HepG2 (cell line): ENCODE results near the gene LY6G5B. TPM values are rescaled to one million over a fixed set of nuclear protein-coding genes. Genes with fewer than 3 reads are reported as not detected.

Source experiments
- CEBPB ChIP-seq: IDR thresholded peaks from 2 replicates; pipeline ENCODE4 v1.6.1; 2011; ENCODE audit warnings: low read depth, low read length, improper control_type of control experiment, borderline replicate concordance
- DNMT1 ChIP-seq: sonication (generic); formaldehyde crosslinking; IDR thresholded peaks from 2 replicates; pipeline ENCODE4 v1.5.1; 2020; ENCODE audit warnings: mild to moderate bottlenecking, missing genetic modification reagents
- ELF4 ChIP-seq: sonication (generic); formaldehyde crosslinking; IDR thresholded peaks from 2 replicates; pipeline ENCODE4 v1.5.0; 2020; ENCODE audit warnings: missing genetic modification reagents, mild to moderate bottlenecking, moderate library complexity, borderline replicate concordance
- HHEX ChIP-seq: IDR thresholded peaks from 2 replicates; pipeline ENCODE4 v1.6.1; 2016; ENCODE audit warnings: control low read depth
- PITX1 ChIP-seq: sonication (generic); formaldehyde crosslinking; IDR thresholded peaks from 2 replicates; pipeline ENCODE4 v1.5.1; 2020; ENCODE audit warnings: mild to moderate bottlenecking, missing genetic modification reagents
- SMARCE1 ChIP-seq: fragments of 450-650 bp; IDR thresholded peaks from 2 replicates; pipeline ENCODE4 v1.6.1; 2017; ENCODE audit warnings: borderline replicate concordance
- SP4 ChIP-seq: sonication (generic); formaldehyde crosslinking; IDR thresholded peaks from 2 replicates; pipeline ENCODE4 v1.8.1; 2023; ENCODE audit warnings: mild to moderate bottlenecking, missing genetic modification reagents
- SPEN ChIP-seq: sonication (generic); formaldehyde crosslinking; IDR thresholded peaks from 2 replicates; pipeline ENCODE4 v1.5.1; 2020; ENCODE audit warnings: low read depth, mild to moderate bottlenecking, missing genetic modification reagents
- SRF ChIP-seq: IDR thresholded peaks from 2 replicates; pipeline ENCODE4 v1.6.1; 2011; ENCODE audit warnings: mild to moderate bottlenecking, low read depth, low read length, moderate library complexity
- TERF1 ChIP-seq: sonication (generic); formaldehyde crosslinking; IDR thresholded peaks from 2 replicates; pipeline ENCODE4 v1.8.0; 2022; ENCODE audit warnings: mild to moderate bottlenecking, missing genetic modification reagents, moderate library complexity
- U2AF1 ChIP-seq: fragments of 200-400 bp; formaldehyde crosslinking; optimal IDR thresholded peaks from 2 replicates; pipeline ENCODE3; 2017; ENCODE audit warnings: mild to moderate bottlenecking, low read depth, low read length
- ZNF503 ChIP-seq: sonication (generic); formaldehyde crosslinking; IDR thresholded peaks from 2 replicates; pipeline ENCODE4 v1.4.0; 2020; ENCODE audit warnings: missing genetic modification reagents
- ZNF724P ChIP-seq: sonication (generic); formaldehyde crosslinking; IDR thresholded peaks from 2 replicates; pipeline ENCODE4 v1.8.0; 2022; ENCODE audit warnings: missing genetic modification reagents, borderline replicate concordance
- polyA plus RNA-seq, 8 experiments: library from polyadenylated mRNA; depleted of rRNA in 3 of 8; stranded (reverse) in 7 of 8; unstranded in 1 of 8; fragments of >200 nt; fragmentation: Illumina TruSeq in 4 of 8; extraction: Trizol in 4 of 8; gene quantifications; 2 replicates each; pipeline versions ENCODE4 v1.2.1 to v1.2.3, GENCODE V29; 2011 to 2016; ENCODE audit warnings: low read depth in 4 of 8, missing spikeins in 1 of 8, mixed read lengths in 1 of 8; ENCODE audit not compliant: insufficient read depth in 1 of 8
- total RNA-seq, 5 experiments: library from RNA; depleted of rRNA; stranded (reverse); fragments of >200 nt; fragmentation: Illumina TruSeq; extraction: Trizol; gene quantifications; 2 replicates each; pipeline ENCODE4 v1.2.3, GENCODE V29; 2016; ENCODE audit warnings: low read depth in 1 of 5
- TF ChIP-seq, protein P1 (sequence below): sonication (generic); formaldehyde crosslinking; IDR thresholded peaks from 2 replicates; pipeline ENCODE4 v1.5.0; 2020; ENCODE audit warnings: missing genetic modification reagents
- TF ChIP-seq, protein P2 (sequence below): sonication (generic); formaldehyde crosslinking; IDR thresholded peaks from 2 replicates; pipeline ENCODE4 v1.5.0; 2020; ENCODE audit warnings: mild to moderate bottlenecking, missing genetic modification reagents, borderline replicate concordance
- TF ChIP-seq, protein P3 (sequence below): sonication (generic); formaldehyde crosslinking; IDR thresholded peaks from 2 replicates; pipeline ENCODE4 v1.8.0; 2022; ENCODE audit warnings: missing genetic modification reagents, mild to moderate bottlenecking, moderate library complexity, borderline replicate concordance

Gene LY6G5B
- total and polyA plus RNA-seq, 2 of the 13 experiments (the other 11 are each of a cell fraction or from before 2014, with no cell fraction given): 7.8 to 15.7 TPM

DNA sequence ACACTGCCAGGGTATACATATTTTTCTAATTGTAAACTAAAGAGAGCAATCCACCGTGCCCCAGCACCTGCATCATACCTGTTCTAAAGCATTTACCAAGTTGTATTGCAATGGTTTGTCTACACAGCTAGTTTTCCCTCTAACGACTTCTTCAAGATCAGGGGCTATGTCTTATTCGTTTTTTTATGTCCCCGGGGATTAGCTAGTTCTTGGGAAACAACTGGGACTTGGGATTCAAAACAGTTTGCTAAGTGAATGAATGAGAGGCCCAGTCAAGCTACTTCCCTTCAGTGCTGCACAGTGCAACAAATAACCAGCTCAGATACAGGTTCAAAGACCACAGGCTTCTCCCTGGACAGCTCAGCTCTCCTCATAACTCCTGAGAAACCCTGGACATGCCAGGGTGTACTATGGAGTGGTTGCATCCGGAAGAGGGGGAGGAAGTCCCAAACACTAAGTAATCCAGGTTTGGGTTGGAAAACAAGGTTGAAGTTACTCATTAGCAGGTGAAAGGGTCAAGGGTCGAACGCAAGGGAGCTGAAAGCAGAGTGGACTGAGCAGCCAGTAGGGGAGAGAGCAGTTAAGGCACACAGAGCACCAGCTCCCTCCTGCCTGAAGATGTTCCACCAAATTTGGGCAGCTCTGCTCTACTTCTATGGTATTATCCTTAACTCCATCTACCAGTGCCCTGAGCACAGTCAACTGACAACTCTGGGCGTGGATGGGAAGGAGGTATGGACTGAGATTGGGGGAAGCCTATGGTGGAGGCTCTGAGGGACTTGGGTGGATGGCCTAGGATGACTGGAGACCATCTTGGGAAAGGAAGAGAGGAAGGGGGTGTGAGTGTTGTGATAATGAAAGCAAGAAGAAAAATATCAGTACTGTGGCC lies 14.2 kb upstream of the LY6G5B start, which contains the start of gene APOM (continued):
- TF ChIP-seq TERF1 (CRISPR knock-in tag): no peak
- TF ChIP-seq PITX1 (CRISPR knock-in tag): peak; percentile 99
- peak; percentile 91; the same call in 1 of the 2 replicates for TF ChIP-seq SPEN (CRISPR knock-in tag)
- peak; percentile 51 for TF ChIP-seq SRF
- peak; percentile 21; the same call in 1 of the 2 replicates for TF ChIP-seq CEBPB
- peak; percentile 71 for TF ChIP-seq SP4 (CRISPR knock-in tag)
- TF ChIP-seq ZNF724P: no peak
- TF ChIP-seq, protein P1, sequence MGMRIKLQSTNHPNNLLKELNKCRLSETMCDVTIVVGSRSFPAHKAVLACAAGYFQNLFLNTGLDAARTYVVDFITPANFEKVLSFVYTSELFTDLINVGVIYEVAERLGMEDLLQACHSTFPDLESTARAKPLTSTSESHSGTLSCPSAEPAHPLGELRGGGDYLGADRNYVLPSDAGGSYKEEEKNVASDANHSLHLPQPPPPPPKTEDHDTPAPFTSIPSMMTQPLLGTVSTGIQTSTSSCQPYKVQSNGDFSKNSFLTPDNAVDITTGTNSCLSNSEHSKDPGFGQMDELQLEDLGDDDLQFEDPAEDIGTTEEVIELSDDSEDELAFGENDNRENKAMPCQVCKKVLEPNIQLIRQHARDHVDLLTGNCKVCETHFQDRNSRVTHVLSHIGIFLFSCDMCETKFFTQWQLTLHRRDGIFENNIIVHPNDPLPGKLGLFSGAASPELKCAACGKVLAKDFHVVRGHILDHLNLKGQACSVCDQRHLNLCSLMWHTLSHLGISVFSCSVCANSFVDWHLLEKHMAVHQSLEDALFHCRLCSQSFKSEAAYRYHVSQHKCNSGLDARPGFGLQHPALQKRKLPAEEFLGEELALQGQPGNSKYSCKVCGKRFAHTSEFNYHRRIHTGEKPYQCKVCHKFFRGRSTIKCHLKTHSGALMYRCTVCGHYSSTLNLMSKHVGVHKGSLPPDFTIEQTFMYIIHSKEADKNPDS (CRISPR knock-in tag): peak; percentile 76; the same call in 1 of the 2 replicates
- no peak for TF ChIP-seq DNMT1 (CRISPR knock-in tag)
- TF ChIP-seq, protein P2, sequence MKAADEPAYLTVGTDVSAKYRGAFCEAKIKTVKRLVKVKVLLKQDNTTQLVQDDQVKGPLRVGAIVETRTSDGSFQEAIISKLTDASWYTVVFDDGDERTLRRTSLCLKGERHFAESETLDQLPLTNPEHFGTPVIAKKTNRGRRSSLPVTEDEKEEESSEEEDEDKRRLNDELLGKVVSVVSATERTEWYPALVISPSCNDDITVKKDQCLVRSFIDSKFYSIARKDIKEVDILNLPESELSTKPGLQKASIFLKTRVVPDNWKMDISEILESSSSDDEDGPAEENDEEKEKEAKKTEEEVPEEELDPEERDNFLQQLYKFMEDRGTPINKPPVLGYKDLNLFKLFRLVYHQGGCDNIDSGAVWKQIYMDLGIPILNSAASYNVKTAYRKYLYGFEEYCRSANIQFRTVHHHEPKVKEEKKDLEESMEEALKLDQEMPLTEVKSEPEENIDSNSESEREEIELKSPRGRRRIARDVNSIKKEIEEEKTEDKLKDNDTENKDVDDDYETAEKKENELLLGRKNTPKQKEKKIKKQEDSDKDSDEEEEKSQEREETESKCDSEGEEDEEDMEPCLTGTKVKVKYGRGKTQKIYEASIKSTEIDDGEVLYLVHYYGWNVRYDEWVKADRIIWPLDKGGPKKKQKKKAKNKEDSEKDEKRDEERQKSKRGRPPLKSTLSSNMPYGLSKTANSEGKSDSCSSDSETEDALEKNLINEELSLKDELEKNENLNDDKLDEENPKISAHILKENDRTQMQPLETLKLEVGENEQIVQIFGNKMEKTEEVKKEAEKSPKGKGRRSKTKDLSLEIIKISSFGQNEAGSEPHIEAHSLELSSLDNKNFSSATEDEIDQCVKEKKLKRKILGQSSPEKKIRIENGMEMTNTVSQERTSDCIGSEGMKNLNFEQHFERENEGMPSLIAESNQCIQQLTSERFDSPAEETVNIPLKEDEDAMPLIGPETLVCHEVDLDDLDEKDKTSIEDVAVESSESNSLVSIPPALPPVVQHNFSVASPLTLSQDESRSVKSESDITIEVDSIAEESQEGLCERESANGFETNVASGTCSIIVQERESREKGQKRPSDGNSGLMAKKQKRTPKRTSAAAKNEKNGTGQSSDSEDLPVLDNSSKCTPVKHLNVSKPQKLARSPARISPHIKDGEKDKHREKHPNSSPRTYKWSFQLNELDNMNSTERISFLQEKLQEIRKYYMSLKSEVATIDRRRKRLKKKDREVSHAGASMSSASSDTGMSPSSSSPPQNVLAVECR (CRISPR knock-in tag): peak; percentile 89; the same call in 1 of the 2 replicates
- TF ChIP-seq U2AF1: peak; percentile 41
- TF ChIP-seq ELF4 (CRISPR knock-in tag): peak; percentile 94
- TF ChIP-seq, protein P3, sequence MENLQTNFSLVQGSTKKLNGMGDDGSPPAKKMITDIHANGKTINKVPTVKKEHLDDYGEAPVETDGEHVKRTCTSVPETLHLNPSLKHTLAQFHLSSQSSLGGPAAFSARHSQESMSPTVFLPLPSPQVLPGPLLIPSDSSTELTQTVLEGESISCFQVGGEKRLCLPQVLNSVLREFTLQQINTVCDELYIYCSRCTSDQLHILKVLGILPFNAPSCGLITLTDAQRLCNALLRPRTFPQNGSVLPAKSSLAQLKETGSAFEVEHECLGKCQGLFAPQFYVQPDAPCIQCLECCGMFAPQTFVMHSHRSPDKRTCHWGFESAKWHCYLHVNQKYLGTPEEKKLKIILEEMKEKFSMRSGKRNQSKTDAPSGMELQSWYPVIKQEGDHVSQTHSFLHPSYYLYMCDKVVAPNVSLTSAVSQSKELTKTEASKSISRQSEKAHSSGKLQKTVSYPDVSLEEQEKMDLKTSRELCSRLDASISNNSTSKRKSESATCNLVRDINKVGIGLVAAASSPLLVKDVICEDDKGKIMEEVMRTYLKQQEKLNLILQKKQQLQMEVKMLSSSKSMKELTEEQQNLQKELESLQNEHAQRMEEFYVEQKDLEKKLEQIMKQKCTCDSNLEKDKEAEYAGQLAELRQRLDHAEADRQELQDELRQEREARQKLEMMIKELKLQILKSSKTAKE (CRISPR knock-in tag): peak; percentile 92
- TF ChIP-seq ZNF503 (CRISPR knock-in tag): peak; percentile 95
- TF ChIP-seq HHEX (CRISPR knock-in tag): 0 out of 2 replicates have a peak, but pooled peaks have one; percentile 49
- no peak for TF ChIP-seq SMARCE1
